Fibroblast of mammary gland (primary cell): ENCODE measurements around the gene GSTK1.

Experiments
- DNase-seq: peaks from one replicate; pipeline ENCODE4 v3.0.0-alpha.2; 2010; ENCODE audit warnings: low read depth
- H3K4me3 ChIP-seq: 2 replicates; pipeline ENCODE4 v1.5.1; 2011; ENCODE audit warnings: low read depth, mild to moderate bottlenecking, low read length, moderate library complexity; ENCODE audit not compliant: control insufficient read depth
- TF ChIP-seq, protein P1 (sequence below): conservative IDR thresholded peaks from 2 replicates; pipeline ENCODE4 v1.5.1; 2011; ENCODE audit warnings: low read depth, low read length, inconsistent platforms; ENCODE audit not compliant: control insufficient read depth, insufficient read depth

GSTK1 gene

DNA sequence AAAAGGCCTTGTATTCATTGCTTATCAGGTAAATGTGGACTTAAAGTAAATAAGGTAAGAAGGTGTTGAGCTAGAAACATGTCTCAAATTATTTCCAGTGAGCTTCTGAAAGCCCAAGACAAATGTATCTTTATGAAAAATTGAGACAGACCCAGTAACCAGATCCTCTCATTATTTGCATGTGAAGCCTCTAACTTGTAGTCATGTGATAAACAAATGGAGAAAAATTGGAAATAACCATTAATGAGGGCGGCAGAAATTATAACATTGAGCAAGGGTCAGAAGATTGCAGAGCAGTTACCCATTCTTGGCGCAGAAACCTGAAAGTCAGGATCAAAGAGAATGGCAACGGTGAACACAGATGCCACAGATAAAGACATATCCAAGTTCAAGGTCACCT lies 41.5 kb upstream of the GSTK1 start, which contains the start of gene TAS2R40:
TAS2R40 (plus strand) TSS at position 301 of the 400 bp plus-strand sequence; CDS start at position 343, 42 bp downstream.
- TF ChIP-seq, protein P1, sequence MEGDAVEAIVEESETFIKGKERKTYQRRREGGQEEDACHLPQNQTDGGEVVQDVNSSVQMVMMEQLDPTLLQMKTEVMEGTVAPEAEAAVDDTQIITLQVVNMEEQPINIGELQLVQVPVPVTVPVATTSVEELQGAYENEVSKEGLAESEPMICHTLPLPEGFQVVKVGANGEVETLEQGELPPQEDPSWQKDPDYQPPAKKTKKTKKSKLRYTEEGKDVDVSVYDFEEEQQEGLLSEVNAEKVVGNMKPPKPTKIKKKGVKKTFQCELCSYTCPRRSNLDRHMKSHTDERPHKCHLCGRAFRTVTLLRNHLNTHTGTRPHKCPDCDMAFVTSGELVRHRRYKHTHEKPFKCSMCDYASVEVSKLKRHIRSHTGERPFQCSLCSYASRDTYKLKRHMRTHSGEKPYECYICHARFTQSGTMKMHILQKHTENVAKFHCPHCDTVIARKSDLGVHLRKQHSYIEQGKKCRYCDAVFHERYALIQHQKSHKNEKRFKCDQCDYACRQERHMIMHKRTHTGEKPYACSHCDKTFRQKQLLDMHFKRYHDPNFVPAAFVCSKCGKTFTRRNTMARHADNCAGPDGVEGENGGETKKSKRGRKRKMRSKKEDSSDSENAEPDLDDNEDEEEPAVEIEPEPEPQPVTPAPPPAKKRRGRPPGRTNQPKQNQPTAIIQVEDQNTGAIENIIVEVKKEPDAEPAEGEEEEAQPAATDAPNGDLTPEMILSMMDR: no peak
- H3K4me3 ChIP-seq: no peak within 1 kb of the TSS
- no peak for DNase-seq

DNA sequence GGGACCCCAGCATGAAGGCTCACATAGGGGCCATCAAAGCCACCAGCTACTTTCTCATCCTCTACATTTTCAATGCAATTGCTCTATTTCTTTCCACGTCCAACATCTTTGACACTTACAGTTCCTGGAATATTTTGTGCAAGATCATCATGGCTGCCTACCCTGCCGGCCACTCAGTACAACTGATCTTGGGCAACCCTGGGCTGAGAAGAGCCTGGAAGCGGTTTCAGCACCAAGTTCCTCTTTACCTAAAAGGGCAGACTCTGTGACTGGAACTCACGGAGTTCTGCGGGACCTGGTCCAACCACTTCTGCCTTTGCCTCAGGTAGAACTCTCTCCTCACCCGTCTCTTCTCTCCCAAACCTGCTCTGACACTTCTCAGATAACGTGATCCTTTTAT lies 40.5 kb upstream of the GSTK1 start:
- no peak overlapping the region for H3K4me3 ChIP-seq
- TF ChIP-seq, protein P1: no peak
- no peak for DNase-seq

DNA sequence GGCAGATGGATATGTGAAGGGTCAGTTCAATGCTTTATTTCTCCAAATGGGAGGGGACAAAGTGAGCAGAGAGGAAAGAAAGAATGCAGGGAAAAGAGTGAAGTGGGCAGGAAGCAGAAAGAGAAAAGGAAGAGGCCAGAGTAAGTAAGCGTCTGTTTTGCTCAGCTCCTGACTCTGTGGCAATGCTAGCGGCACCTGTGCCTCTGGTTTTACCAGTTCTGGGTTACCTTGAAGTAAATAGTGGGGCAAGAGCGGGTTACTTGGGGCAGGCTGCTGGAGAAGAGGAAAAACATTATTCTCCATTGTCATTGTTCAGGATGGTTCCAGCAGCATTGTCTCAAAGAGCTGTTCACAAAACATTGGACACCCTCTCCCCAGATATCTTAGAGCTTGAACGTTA lies 39.5 kb upstream of the GSTK1 start:
- TF ChIP-seq, protein P1: no peak
- no peak for DNase-seq
- no peak overlapping the region for H3K4me3 ChIP-seq

DNA sequence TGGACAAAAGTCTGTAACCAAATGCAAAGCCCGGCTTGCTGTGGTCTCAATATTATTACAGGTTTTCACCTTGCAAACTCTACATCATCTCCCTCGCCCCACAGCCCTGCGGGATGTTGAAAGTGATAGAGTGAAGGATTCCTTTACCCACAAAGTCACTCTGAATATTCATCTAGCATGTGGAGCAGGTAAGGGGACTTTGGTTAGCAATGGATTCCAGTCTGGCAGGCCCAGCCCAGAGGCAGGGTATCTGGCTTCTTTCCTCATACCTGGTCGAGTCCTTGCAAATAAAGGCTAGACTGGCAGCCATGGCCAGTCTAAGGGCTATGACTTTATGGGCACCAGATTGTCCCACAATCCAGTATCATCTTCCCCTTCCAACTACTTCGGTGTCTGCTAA lies 38.2 kb upstream of the GSTK1 start:
- no peak for DNase-seq
- H3K4me3 ChIP-seq: no peak overlapping the region
- TF ChIP-seq, protein P1: no peak

DNA sequence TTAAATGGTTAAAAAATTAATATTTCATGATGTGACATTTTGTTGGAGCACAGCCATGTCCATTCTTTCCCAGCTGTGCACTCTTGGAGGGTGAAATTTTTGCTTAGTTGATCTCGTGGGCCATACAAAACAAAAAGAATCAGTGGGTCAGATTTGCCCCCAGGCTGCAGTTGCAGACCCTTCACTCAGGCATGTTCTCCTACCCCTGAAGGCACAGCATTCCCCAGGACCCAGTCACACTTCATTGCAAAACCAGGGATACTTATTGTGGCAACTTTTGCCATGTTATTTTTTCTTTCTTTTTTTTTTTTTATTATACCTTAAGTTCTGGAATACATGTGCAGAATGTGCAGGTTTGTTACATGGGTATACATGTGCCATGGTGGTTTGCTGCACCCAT lies 35.4 kb upstream of the GSTK1 start:
- DNase-seq: no peak
- TF ChIP-seq, protein P1: no peak

DNA sequence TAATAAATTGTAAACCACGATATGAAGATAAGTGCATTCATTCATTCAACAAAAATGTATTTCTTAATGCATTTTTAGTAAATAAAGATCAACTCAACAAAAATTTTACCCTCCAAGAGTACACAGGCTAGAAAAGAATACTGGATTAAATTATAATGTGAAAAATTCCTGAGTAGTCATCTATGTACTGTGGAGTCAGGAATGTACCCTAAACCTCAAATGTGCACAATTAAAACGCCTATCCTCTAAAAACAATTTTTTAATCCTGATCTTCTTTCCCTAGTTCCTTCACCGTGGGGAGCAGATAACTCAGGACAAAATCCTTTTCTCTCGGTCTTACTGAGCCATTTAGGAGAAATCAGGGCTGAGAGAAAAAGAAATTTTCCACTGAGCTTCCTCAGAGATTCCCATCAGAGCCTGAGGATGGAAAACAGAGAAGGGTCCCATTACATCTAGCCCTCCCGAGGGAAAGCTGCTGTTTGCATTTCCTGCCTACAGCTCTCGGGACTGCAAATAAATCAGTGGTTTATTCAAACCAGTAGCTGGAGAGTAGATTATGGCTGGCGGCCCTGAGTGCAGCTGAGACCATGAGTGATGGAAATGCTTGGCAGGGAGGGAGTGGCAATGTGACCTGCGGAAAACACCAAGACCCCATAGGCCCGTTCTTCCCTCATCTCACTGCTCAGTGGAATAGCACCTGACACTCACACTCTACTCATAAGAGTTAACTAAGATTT lies 34.0 kb upstream of the GSTK1 start:
- no peak for DNase-seq
- H3K4me3 ChIP-seq: no peak overlapping the region
- TF ChIP-seq, protein P1: no peak

More for the DNA sequence above, 35.4 kb upstream of the GSTK1 start:
- H3K4me3 ChIP-seq: no peak overlapping the region
